ENCODE data around the gene REXO5. TPM values are rescaled to one million over a fixed set of nuclear protein-coding genes. Genes with fewer than 3 reads are reported as not detected.

The REXO5 gene
- total and polyA plus RNA-seq, 9 of the 15 experiments (the other 6 are each of a cell fraction or from before 2014, with no cell fraction given): 10.5 to 45.1 (median 25.4) TPM

DNA sequence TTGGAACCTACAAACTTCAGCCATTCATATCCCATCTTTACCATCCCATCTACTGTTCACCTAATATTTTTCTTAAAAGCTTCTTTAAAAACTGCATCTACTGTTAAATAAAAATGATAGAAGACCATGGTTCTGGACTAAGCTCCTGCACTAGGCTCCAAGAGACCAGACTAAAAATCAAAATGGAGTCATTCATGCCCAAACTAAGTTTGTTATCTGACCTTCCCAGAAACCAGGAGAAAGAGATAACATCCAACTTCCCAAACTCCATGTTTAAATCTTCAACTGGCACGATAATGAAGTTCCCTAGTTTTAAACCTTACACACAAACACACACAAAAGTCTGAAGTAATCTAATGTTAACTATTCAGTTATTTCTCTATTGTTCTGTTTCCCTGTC, 80.0 kb downstream of the REXO5 start (continued):
- TF ChIP-seq ZNF609 (CRISPR knock-in tag; IDR thresholded peaks at IDR 0.05; ENCODE audit: borderline replicate concordance) (no peak), NFYB (IDR thresholded peaks at IDR 0.05; ENCODE audit: extremely low read depth, insufficient read length) (no peak), ZNF12 (CRISPR knock-in tag; IDR thresholded peaks at IDR 0.05) (no peak), KLF16 (IDR thresholded peaks at IDR 0.05) (no peak), DDX20 (tag; IDR thresholded peaks at IDR 0.05; ENCODE audit: low read depth) (peak; percentile 69), GTF2E2 (tag; IDR thresholded peaks at IDR 0.05) (no peak)
- TF ChIP-seq, protein P1, sequence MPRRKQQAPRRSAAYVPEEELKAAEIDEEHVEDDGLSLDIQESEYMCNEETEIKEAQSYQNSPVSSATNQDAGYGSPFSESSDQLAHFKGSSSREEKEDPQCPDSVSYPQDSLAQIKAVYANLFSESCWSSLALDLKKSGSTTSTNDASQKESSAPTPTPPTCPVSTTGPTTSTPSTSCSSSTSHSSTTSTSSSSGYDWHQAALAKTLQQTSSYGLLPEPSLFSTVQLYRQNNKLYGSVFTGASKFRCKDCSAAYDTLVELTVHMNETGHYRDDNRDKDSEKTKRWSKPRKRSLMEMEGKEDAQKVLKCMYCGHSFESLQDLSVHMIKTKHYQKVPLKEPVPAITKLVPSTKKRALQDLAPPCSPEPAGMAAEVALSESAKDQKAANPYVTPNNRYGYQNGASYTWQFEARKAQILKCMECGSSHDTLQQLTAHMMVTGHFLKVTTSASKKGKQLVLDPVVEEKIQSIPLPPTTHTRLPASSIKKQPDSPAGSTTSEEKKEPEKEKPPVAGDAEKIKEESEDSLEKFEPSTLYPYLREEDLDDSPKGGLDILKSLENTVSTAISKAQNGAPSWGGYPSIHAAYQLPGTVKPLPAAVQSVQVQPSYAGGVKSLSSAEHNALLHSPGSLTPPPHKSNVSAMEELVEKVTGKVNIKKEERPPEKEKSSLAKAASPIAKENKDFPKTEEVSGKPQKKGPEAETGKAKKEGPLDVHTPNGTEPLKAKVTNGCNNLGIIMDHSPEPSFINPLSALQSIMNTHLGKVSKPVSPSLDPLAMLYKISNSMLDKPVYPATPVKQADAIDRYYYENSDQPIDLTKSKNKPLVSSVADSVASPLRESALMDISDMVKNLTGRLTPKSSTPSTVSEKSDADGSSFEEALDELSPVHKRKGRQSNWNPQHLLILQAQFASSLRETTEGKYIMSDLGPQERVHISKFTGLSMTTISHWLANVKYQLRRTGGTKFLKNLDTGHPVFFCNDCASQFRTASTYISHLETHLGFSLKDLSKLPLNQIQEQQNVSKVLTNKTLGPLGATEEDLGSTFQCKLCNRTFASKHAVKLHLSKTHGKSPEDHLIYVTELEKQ (CRISPR knock-in tag; IDR thresholded peaks at IDR 0.05): no peak
- TF ChIP-seq, protein P2, sequence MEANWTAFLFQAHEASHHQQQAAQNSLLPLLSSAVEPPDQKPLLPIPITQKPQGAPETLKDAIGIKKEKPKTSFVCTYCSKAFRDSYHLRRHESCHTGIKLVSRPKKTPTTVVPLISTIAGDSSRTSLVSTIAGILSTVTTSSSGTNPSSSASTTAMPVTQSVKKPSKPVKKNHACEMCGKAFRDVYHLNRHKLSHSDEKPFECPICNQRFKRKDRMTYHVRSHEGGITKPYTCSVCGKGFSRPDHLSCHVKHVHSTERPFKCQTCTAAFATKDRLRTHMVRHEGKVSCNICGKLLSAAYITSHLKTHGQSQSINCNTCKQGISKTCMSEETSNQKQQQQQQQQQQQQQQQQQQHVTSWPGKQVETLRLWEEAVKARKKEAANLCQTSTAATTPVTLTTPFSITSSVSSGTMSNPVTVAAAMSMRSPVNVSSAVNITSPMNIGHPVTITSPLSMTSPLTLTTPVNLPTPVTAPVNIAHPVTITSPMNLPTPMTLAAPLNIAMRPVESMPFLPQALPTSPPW (CRISPR knock-in tag; IDR thresholded peaks at IDR 0.05): no peak
- TF ChIP-seq, protein P3, sequence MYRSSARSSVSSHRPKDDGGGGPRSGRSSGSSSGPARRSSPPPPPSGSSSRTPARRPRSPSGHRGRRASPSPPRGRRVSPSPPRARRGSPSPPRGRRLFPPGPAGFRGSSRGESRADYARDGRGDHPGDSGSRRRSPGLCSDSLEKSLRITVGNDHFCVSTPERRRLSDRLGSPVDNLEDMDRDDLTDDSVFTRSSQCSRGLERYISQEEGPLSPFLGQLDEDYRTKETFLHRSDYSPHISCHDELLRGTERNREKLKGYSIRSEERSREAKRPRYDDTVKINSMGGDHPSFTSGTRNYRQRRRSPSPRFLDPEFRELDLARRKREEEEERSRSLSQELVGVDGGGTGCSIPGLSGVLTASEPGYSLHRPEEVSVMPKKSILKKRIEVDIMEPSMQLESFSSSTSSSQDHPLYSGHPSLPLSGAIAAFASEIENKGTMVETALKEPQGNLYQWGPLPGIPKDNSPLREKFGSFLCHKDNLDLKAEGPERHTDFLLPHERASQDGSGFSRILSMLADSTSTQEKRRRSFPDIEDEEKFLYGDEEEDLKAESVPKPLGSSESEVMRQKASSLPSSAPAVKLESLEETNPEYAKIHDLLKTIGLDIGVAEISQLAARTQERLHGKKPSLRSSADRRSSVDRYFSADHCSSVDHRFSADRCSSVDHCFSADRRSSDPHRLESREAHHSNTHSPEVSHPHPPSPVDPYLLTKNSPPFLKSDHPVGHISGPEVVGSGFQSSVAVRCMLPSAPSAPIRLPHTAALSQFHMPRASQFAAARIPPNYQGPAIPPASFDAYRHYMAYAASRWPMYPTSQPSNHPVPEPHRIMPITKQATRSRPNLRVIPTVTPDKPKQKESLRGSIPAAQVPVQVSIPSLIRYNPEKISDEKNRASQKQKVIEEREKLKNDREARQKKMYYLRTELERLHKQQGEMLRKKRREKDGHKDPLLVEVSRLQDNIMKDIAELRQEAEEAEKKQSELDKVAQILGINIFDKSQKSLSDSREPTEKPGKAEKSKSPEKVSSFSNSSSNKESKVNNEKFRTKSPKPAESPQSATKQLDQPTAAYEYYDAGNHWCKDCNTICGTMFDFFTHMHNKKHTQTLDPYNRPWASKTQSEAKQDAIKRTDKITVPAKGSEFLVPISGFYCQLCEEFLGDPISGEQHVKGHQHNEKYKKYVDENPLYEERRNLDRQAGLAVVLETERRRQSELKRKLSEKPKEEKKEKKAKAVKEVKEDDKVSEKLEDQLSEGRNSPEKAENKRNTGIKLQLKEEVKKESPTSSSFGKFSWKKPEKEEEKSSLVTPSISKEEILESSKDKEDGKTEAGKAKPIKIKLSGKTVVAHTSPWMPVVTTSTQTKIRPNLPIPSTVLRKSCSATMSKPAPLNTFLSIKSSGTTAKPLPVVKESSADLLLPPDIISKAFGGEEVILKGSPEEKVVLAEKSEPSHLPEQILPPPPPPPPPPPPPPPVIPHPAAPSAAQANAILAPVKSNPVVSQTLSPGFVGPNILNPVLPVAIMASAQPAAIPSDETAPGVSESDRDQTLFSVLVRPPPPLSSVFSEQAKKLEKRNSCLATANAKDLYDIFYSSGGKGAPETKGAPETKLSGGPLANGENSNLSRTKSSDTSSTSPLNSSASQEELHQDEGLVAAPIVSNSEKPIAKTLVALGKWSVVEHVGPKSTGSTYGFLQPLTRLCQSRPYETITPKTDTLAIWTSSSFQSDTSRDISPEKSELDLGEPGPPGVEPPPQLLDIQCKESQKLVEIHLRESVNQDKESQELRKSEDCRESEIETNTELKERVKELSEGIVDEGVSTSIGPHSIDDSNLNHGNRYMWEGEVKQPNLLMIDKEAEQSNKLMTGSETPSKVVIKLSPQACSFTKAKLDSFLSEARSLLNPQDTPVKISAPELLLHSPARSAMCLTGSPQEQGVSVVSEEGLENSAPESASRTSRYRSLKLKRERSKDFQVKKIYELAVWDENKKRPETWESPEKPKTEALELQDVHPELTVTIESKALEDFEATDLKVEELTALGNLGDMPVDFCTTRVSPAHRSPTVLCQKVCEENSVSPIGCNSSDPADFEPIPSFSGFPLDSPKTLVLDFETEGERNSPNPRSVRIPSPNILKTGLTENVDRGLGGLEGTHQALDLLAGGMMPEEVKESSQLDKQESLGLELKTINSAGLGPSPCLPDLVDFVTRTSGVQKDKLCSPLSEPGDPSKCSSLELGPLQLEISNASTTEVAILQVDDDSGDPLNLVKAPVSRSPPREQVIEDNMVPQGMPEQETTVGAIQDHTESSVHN (IDR thresholded peaks at IDR 0.05; ENCODE audit: borderline replicate concordance in 1 of 2, low read depth in 1 of 2): no peak
